ENCODE measurements around the gene ASIC2.

Gene ASIC2

GRCh38 chr17:33115366-33115765 lies 177.7 kb downstream of the ASIC2 start:
- no peaks in the 10 kb centered on the region for H3K9me3 ChIP-seq (ENCODE audit: control insufficient read depth, insufficient read depth, low read length)
- H3K27me3 ChIP-seq (ENCODE audit: control insufficient read depth, insufficient read depth, low read length) = no peaks in the 10 kb centered on the region
- H3K36me3 ChIP-seq (ENCODE audit: control insufficient read depth, insufficient read depth, low read length) = no peaks in the 10 kb centered on the region
- no peak overlapping the region for H3K9ac ChIP-seq (ENCODE audit: low read depth, low read length)
- H3K4me3 ChIP-seq (ENCODE audit: low read depth, low read length) = no peak overlapping the region
- no peaks in the 10 kb centered on the region for H3K4me1 ChIP-seq (ENCODE audit: control insufficient read depth, insufficient read depth, low read length)

GRCh38 chr17:33113991-33114370 lies 179.1 kb downstream of the ASIC2 start:
- no peaks in the 10 kb centered on the region for H3K27me3 ChIP-seq (ENCODE audit: control insufficient read depth, insufficient read depth, low read length)
- no peaks in the 10 kb centered on the region for H3K9me3 ChIP-seq (ENCODE audit: control insufficient read depth, insufficient read depth, low read length)
- H3K4me3 ChIP-seq (ENCODE audit: low read depth, low read length) = no peak overlapping the region
- H3K4me1 ChIP-seq (ENCODE audit: control insufficient read depth, insufficient read depth, low read length) = no peaks in the 10 kb centered on the region
- no peaks in the 10 kb centered on the region for H3K36me3 ChIP-seq (ENCODE audit: control insufficient read depth, insufficient read depth, low read length)
- no peak overlapping the region for H3K9ac ChIP-seq (ENCODE audit: low read depth, low read length)

GRCh38 chr17:33113276-33113990 lies 179.7 kb downstream of the ASIC2 start:
- Histone ChIP-seq H3K9ac (ENCODE audit: low read depth, low read length) (no peak overlapping the region), H3K27me3 (ENCODE audit: control insufficient read depth, insufficient read depth, low read length) (no peaks in the 10 kb centered on the region), H3K4me3 (ENCODE audit: low read depth, low read length) (no peak overlapping the region), H3K4me1 (ENCODE audit: control insufficient read depth, insufficient read depth, low read length) (no peaks in the 10 kb centered on the region), H3K9me3 (ENCODE audit: control insufficient read depth, insufficient read depth, low read length) (no peaks in the 10 kb centered on the region), H3K36me3 (ENCODE audit: control insufficient read depth, insufficient read depth, low read length) (no peaks in the 10 kb centered on the region)

GRCh38 chr17:33112763-33113162 lies 180.3 kb downstream of the ASIC2 start:
- H3K27me3 ChIP-seq (ENCODE audit: control insufficient read depth, insufficient read depth, low read length) = no peaks in the 10 kb centered on the region
- H3K9me3 ChIP-seq (ENCODE audit: control insufficient read depth, insufficient read depth, low read length) = no peaks in the 10 kb centered on the region
- no peaks in the 10 kb centered on the region for H3K36me3 ChIP-seq (ENCODE audit: control insufficient read depth, insufficient read depth, low read length)
- H3K9ac ChIP-seq (ENCODE audit: low read depth, low read length) = no peak overlapping the region
- H3K4me1 ChIP-seq (ENCODE audit: control insufficient read depth, insufficient read depth, low read length) = no peaks in the 10 kb centered on the region
- H3K4me3 ChIP-seq (ENCODE audit: low read depth, low read length) = no peak overlapping the region

GRCh38 chr17:33109336-33110072 lies 183.6 kb downstream of the ASIC2 start:
- H3K27me3 ChIP-seq (ENCODE audit: control insufficient read depth, insufficient read depth, low read length) = no peaks in the 10 kb centered on the region
- no peak overlapping the region for H3K4me3 ChIP-seq (ENCODE audit: low read depth, low read length)
- no peaks in the 10 kb centered on the region for H3K4me1 ChIP-seq (ENCODE audit: control insufficient read depth, insufficient read depth, low read length)
- H3K9ac ChIP-seq (ENCODE audit: low read depth, low read length) = no peak overlapping the region
- H3K36me3 ChIP-seq (ENCODE audit: control insufficient read depth, insufficient read depth, low read length) = no peaks in the 10 kb centered on the region
- no peaks in the 10 kb centered on the region for H3K9me3 ChIP-seq (ENCODE audit: control insufficient read depth, insufficient read depth, low read length)

- no peaks in the 10 kb centered on the region for H3K4me1 ChIP-seq (ENCODE audit: control insufficient read depth, insufficient read depth, low read length)
- H3K9me3 ChIP-seq (ENCODE audit: control insufficient read depth, insufficient read depth, low read length) = no peaks in the 10 kb centered on the region
- H3K27me3 ChIP-seq (ENCODE audit: control insufficient read depth, insufficient read depth, low read length) = no peaks in the 10 kb centered on the region
- no peaks in the 10 kb centered on the region for H3K36me3 ChIP-seq (ENCODE audit: control insufficient read depth, insufficient read depth, low read length)
- H3K9ac ChIP-seq (ENCODE audit: low read depth, low read length) = no peak overlapping the region
- no peak overlapping the region for H3K4me3 ChIP-seq (ENCODE audit: low read depth, low read length)
Measured at GRCh38 chr17:33106525-33107165, 186.4 kb downstream of the ASIC2 start.

GRCh38 chr17:33105911-33106310 lies 187.2 kb downstream of the ASIC2 start:
- H3K9me3 ChIP-seq (ENCODE audit: control insufficient read depth, insufficient read depth, low read length) = no peaks in the 10 kb centered on the region
- no peaks in the 10 kb centered on the region for H3K36me3 ChIP-seq (ENCODE audit: control insufficient read depth, insufficient read depth, low read length)
- H3K4me1 ChIP-seq (ENCODE audit: control insufficient read depth, insufficient read depth, low read length) = no peaks in the 10 kb centered on the region
- no peak overlapping the region for H3K4me3 ChIP-seq (ENCODE audit: low read depth, low read length)
- no peaks in the 10 kb centered on the region for H3K27me3 ChIP-seq (ENCODE audit: control insufficient read depth, insufficient read depth, low read length)
- H3K9ac ChIP-seq (ENCODE audit: low read depth, low read length) = no peak overlapping the region

- no peak overlapping the region for H3K9ac ChIP-seq (ENCODE audit: low read depth, low read length)
- H3K4me3 ChIP-seq (ENCODE audit: low read depth, low read length) = no peak overlapping the region
- H3K4me1 ChIP-seq (ENCODE audit: control insufficient read depth, insufficient read depth, low read length) = no peaks in the 10 kb centered on the region
- H3K9me3 ChIP-seq (ENCODE audit: control insufficient read depth, insufficient read depth, low read length) = no peaks in the 10 kb centered on the region
- H3K36me3 ChIP-seq (ENCODE audit: control insufficient read depth, insufficient read depth, low read length) = no peaks in the 10 kb centered on the region
- no peaks in the 10 kb centered on the region for H3K27me3 ChIP-seq (ENCODE audit: control insufficient read depth, insufficient read depth, low read length)
Measured at GRCh38 chr17:33099906-33100305, 193.2 kb downstream of the ASIC2 start.

GRCh38 chr17:33099252-33099651 lies 193.8 kb downstream of the ASIC2 start:
- Histone ChIP-seq H3K4me1 (ENCODE audit: control insufficient read depth, insufficient read depth, low read length) (no peaks in the 10 kb centered on the region), H3K9me3 (ENCODE audit: control insufficient read depth, insufficient read depth, low read length) (no peaks in the 10 kb centered on the region), H3K36me3 (ENCODE audit: control insufficient read depth, insufficient read depth, low read length) (no peaks in the 10 kb centered on the region), H3K9ac (ENCODE audit: low read depth, low read length) (no peak overlapping the region), H3K4me3 (ENCODE audit: low read depth, low read length) (no peak overlapping the region), H3K27me3 (ENCODE audit: control insufficient read depth, insufficient read depth, low read length) (no peaks in the 10 kb centered on the region)

- Histone ChIP-seq H3K9ac (ENCODE audit: low read depth, low read length) (no peak overlapping the region), H3K4me3 (ENCODE audit: low read depth, low read length) (no peak overlapping the region), H3K36me3 (ENCODE audit: control insufficient read depth, insufficient read depth, low read length) (no peaks in the 10 kb centered on the region), H3K27me3 (ENCODE audit: control insufficient read depth, insufficient read depth, low read length) (no peaks in the 10 kb centered on the region), H3K9me3 (ENCODE audit: control insufficient read depth, insufficient read depth, low read length) (no peaks in the 10 kb centered on the region), H3K4me1 (ENCODE audit: control insufficient read depth, insufficient read depth, low read length) (no peaks in the 10 kb centered on the region)
Measured at GRCh38 chr17:33097411-33097810, 195.7 kb downstream of the ASIC2 start.

GRCh38 chr17:33096161-33096560 lies 196.9 kb downstream of the ASIC2 start:
- Histone ChIP-seq H3K36me3 (ENCODE audit: control insufficient read depth, insufficient read depth, low read length) (no peaks in the 10 kb centered on the region), H3K9ac (ENCODE audit: low read depth, low read length) (no peak overlapping the region), H3K4me3 (ENCODE audit: low read depth, low read length) (no peak overlapping the region), H3K27me3 (ENCODE audit: control insufficient read depth, insufficient read depth, low read length) (no peaks in the 10 kb centered on the region), H3K4me1 (ENCODE audit: control insufficient read depth, insufficient read depth, low read length) (no peaks in the 10 kb centered on the region), H3K9me3 (ENCODE audit: control insufficient read depth, insufficient read depth, low read length) (no peaks in the 10 kb centered on the region)

GRCh38 chr17:33091271-33091670 lies 201.8 kb downstream of the ASIC2 start:
- Histone ChIP-seq H3K36me3 (ENCODE audit: control insufficient read depth, insufficient read depth, low read length) (no peaks in the 10 kb centered on the region), H3K27me3 (ENCODE audit: control insufficient read depth, insufficient read depth, low read length) (no peaks in the 10 kb centered on the region)

More at GRCh38 chr17:33091271-33091670, 201.8 kb downstream of the ASIC2 start:
- H3K4me3 ChIP-seq (ENCODE audit: low read depth, low read length) = no peak overlapping the region
- no peak overlapping the region for H3K9ac ChIP-seq (ENCODE audit: low read depth, low read length)
- H3K4me1 ChIP-seq (ENCODE audit: control insufficient read depth, insufficient read depth, low read length) = no peaks in the 10 kb centered on the region
- H3K9me3 ChIP-seq (ENCODE audit: control insufficient read depth, insufficient read depth, low read length) = no peaks in the 10 kb centered on the region
